ENCODE measurements around the gene TOR1A.

DNA sequence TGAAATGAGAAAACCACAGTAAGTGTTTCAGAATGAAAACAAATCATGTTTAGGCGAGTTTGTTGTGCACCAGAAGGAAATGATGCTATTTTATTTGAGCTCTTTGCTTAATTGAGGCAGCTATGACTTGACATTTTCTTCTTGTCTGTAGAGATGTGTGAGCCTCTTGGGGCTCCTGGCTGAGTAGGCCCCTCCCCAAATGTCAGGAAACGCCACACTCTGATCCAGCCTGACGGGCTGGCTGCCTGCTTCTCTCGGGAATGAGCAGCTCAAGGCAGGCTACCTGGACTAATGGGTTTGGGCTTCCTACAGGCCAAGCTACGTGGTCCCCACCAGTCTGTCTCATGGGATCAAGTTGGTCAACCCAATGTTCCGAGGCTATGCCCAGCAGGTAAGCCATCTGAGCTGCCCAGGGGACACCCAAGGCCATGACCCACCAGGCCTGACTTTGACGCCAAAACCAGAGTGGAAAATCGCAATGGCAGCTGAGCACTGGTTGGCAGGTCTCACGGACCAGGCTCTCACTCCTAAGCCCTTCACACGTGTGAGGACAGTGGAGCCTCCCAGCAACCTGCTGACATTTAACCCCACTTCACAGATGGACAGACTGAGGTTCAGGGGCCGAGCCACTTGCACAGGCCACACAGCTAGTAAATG is 41.2 kb upstream of the TOR1A start:
- TF ChIP-seq, protein P1, sequence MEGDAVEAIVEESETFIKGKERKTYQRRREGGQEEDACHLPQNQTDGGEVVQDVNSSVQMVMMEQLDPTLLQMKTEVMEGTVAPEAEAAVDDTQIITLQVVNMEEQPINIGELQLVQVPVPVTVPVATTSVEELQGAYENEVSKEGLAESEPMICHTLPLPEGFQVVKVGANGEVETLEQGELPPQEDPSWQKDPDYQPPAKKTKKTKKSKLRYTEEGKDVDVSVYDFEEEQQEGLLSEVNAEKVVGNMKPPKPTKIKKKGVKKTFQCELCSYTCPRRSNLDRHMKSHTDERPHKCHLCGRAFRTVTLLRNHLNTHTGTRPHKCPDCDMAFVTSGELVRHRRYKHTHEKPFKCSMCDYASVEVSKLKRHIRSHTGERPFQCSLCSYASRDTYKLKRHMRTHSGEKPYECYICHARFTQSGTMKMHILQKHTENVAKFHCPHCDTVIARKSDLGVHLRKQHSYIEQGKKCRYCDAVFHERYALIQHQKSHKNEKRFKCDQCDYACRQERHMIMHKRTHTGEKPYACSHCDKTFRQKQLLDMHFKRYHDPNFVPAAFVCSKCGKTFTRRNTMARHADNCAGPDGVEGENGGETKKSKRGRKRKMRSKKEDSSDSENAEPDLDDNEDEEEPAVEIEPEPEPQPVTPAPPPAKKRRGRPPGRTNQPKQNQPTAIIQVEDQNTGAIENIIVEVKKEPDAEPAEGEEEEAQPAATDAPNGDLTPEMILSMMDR (IDR thresholded peaks at IDR 0.05; ENCODE audit: poor library complexity) = no peak
- TF ChIP-seq EZH2 (IDR thresholded peaks at IDR 0.05; ENCODE audit: borderline replicate concordance) = no peak
